Natural killer cell treated with Interleukin-12 subunit alpha and Interleukin-12 subunit beta and Interleukin-15 and Interleukin-18, amount 100 ng/mL, for 72 hours (primary cell): ENCODE measurements around the gene ZNF429. TPM values are rescaled to one million over a fixed set of nuclear protein-coding genes. Genes with fewer than 3 reads are reported as not detected.

ENCODE experiments used
- total RNA-seq, 2 donors: library from RNA; stranded (reverse); gene quantifications; one replicate each; pipeline ENCODE4 v1.2.3, GENCODE V29; 2022

Gene ZNF429
- total RNA-seq, 2 donors from 2014 or later: 10.9 to 11.0 TPM

Other genes starting within 250 kb of the ZNF429 start
- gene ZNF708, start 176.2 kb upstream of the ZNF429 start, total RNA-seq: 10 to 100 TPM; 15.7 to 19.6 TPM
- gene ZNF738, start 146.6 kb upstream of the ZNF429 start, total RNA-seq: 10 to 100 TPM in 1 of 2 donors, 1 to 10 TPM in 1; 9.7 to 17.2 TPM
- gene ZNF493, start 108.5 kb upstream of the ZNF429 start, total RNA-seq: 10 to 100 TPM; 19.4 to 22.6 TPM